Liver (tissue), 3 donors: Measurements from ENCODE around the gene TMEM236.

Experiments
- ATF3 ChIP-seq: IDR thresholded peaks from 2 replicates; pipeline ENCODE4 v1.6.1; 2016; ENCODE audit warnings: antibody characterized with exemption
- CTCF ChIP-seq: fragments of 150-350 bp; IDR thresholded peaks from 2 replicates; pipeline ENCODE4 v1.5.1; 2017; ENCODE audit warnings: improper control_type of control experiment, low read depth, low read length; ENCODE audit not compliant: missing input control
- EGR1 ChIP-seq, 2 donors: IDR thresholded peaks; 2 replicates each; pipeline ENCODE4 v1.6.1; 2016 to 2018; ENCODE audit warnings: antibody characterized with exemption in 2 of 2, low read depth in 2 of 2
- FOXA1 ChIP-seq: IDR thresholded peaks from 2 replicates; pipeline ENCODE4 v1.6.1; 2016; ENCODE audit warnings: antibody characterized with exemption
- FOXA2 ChIP-seq: IDR thresholded peaks from 2 replicates; pipeline ENCODE4 v1.6.1; 2016; ENCODE audit warnings: antibody characterized with exemption
- JUND ChIP-seq, 2 donors: IDR thresholded peaks; 2 replicates each; pipeline ENCODE4 v1.6.1; 2016; ENCODE audit warnings: antibody characterized with exemption in 2 of 2
- MAX ChIP-seq: IDR thresholded peaks from 2 replicates; pipeline ENCODE4 v1.6.1; 2016; ENCODE audit warnings: antibody characterized with exemption
- RAD21 ChIP-seq, 2 donors: IDR thresholded peaks; 2 replicates each; pipeline ENCODE4 v1.6.1; 2016; ENCODE audit warnings: antibody characterized with exemption in 2 of 2, mild to moderate bottlenecking in 2 of 2
- REST ChIP-seq: IDR thresholded peaks from 2 replicates; pipeline ENCODE4 v1.6.1; 2016; ENCODE audit warnings: antibody characterized with exemption, mild to moderate bottlenecking
- RXRA ChIP-seq, 2 donors: IDR thresholded peaks; 2 replicates each; pipeline ENCODE4 v1.6.1; 2017 to 2018; ENCODE audit warnings: antibody characterized with exemption in 2 of 2, mild to moderate bottlenecking in 1 of 2
- SP1 ChIP-seq: IDR thresholded peaks from 2 replicates; pipeline ENCODE4 v1.6.1; 2018; ENCODE audit warnings: antibody characterized with exemption, mild to moderate bottlenecking
- TAF1 ChIP-seq: conservative IDR thresholded peaks from 2 replicates; pipeline ENCODE4 v1.6.1; 2016; ENCODE audit warnings: antibody characterized with exemption, mild to moderate bottlenecking
- YY1 ChIP-seq: IDR thresholded peaks from 2 replicates; pipeline ENCODE4 v1.6.1; 2016; ENCODE audit warnings: antibody characterized with exemption, mild to moderate bottlenecking
- ZBTB33 ChIP-seq: IDR thresholded peaks from 2 replicates; pipeline ENCODE4 v1.6.1; 2016; ENCODE audit warnings: antibody characterized with exemption
- donor health status: healthy.
- donor health status: healthy.

- TF ChIP-seq CTCF (no peak), REST (no peak), MAX (no peak), JUND (IDR thresholded peaks at IDR 0.05) (no peak), TAF1 (no peak), ZBTB33 (no peak), RAD21 (IDR thresholded peaks at IDR 0.05) (no peak), FOXA2 (no peak), FOXA1 (no peak), SP1 (no peak), RXRA (IDR thresholded peaks at IDR 0.05) (no peak), ATF3 (no peak), YY1 (no peak), EGR1 (IDR thresholded peaks at IDR 0.05; ENCODE audit: low read depth in 2 of 2) (no peak)
Measured at GRCh38 chr10:17781856-17782255, 29.9 kb downstream of the TMEM236 start.
